OCI-LY1 (cell line): ENCODE data around the gene TOMM22.

Experiments
- H2AFZ ChIP-seq: fragments of 200-600 bp; sonication (generic), shearing (Covaris generic); 2 replicates; pipeline ENCODE4 v1.6.0; 2014; ENCODE audit warnings: antibody characterized with exemption, mild to moderate bottlenecking, low read length
- H3F3A ChIP-seq: fragments of 200-600 bp; sonication (generic), shearing (Covaris generic); 2 replicates; pipeline ENCODE4 v1.6.0; 2014; ENCODE audit warnings: mild to moderate bottlenecking, antibody characterized with exemption, low read length, moderate library complexity; ENCODE audit not compliant: insufficient read depth
- H3K27ac ChIP-seq: fragments of 200-600 bp; sonication (generic); 2 replicates; pipeline ENCODE4 v1.5.1; 2014; ENCODE audit warnings: low read length, mixed run types, mild to moderate bottlenecking, low read depth; ENCODE audit not compliant: poor library complexity, severe bottlenecking
- H3K27me3 ChIP-seq: fragments of 200-600 bp; sonication (generic); 2 replicates; pipeline ENCODE4 v1.6.0; 2014; ENCODE audit warnings: antibody characterized with exemption, mild to moderate bottlenecking, low read length, moderate library complexity; ENCODE audit not compliant: insufficient read depth
- H3K36me3 ChIP-seq: fragments of 200-600 bp; sonication (generic); 2 replicates; pipeline ENCODE4 v1.6.1; 2014; ENCODE audit warnings: mild to moderate bottlenecking, antibody characterized with exemption, low read length, moderate library complexity, mixed read lengths; ENCODE audit not compliant: insufficient read depth
- H3K4me1 ChIP-seq: fragments of 200-600 bp; sonication (generic); 2 replicates; pipeline ENCODE4 v1.5.1; 2014; ENCODE audit warnings: mild to moderate bottlenecking, low read length, moderate library complexity; ENCODE audit not compliant: insufficient read depth, severe bottlenecking
- H3K4me2 ChIP-seq: fragments of 200-600 bp; sonication (generic), shearing (Covaris generic); 2 replicates; pipeline ENCODE4 v1.6.1; 2014; ENCODE audit warnings: low read length
- H3K4me3 ChIP-seq: fragments of 200-600 bp; sonication (generic); 2 replicates; pipeline ENCODE4 v1.5.1; 2014; ENCODE audit warnings: low read length, low read depth, mild to moderate bottlenecking, mixed read lengths; ENCODE audit not compliant: poor library complexity, severe bottlenecking
- H3K79me2 ChIP-seq: fragments of 200-600 bp; shearing (Covaris generic); 2 replicates; pipeline ENCODE4 v1.6.1; 2016; ENCODE audit warnings: mixed run types, low read length, mixed read lengths; ENCODE audit not compliant: insufficient read depth
- H3K9ac ChIP-seq: fragments of 200-600 bp; sonication (generic), shearing (Covaris generic); 2 replicates; pipeline ENCODE4 v1.6.1; 2014; ENCODE audit warnings: mild to moderate bottlenecking, low read length, mixed read lengths
- H3K9me2 ChIP-seq: fragments of 200-600 bp; sonication (generic), shearing (Covaris generic); 2 replicates; pipeline ENCODE4 v1.6.1; 2014; ENCODE audit warnings: low read depth, mild to moderate bottlenecking, low read length, mixed read lengths
- H3K9me3 ChIP-seq: fragments of 200-600 bp; shearing (Covaris generic); 2 replicates; pipeline ENCODE4 v1.6.1; 2014; ENCODE audit warnings: low read length, mixed read lengths
- H4K20me1 ChIP-seq: fragments of 200-600 bp; sonication (generic), shearing (Covaris generic); 2 replicates; pipeline ENCODE4 v1.6.0; 2016; ENCODE audit warnings: mild to moderate bottlenecking, low read length; ENCODE audit not compliant: insufficient read depth
- EZH2 ChIP-seq: fragments of 200-600 bp; sonication (generic), shearing (Covaris generic); IDR thresholded peaks from 2 replicates; pipeline ENCODE4 v1.8.0; 2017; ENCODE audit warnings: borderline replicate concordance, mixed run types, mild to moderate bottlenecking, antibody characterized with exemption, low read length, moderate library complexity, mixed read lengths
- TF ChIP-seq, protein P1 (sequence below): fragments of 200-600 bp; sonication (generic), shearing (Covaris generic); IDR thresholded peaks from 2 replicates; pipeline ENCODE4 v1.5.1; 2017; ENCODE audit warnings: mild to moderate bottlenecking, antibody characterized with exemption, low read length, moderate library complexity, mixed read lengths

TOMM22 gene

GRCh38 chr22:38713921-38714320 lies 32.2 kb downstream of the TOMM22 start:
- H3K27ac ChIP-seq, result no peak overlapping the region
- no peaks in the 10 kb centered on the region for H3K27me3 ChIP-seq
- H3K9me2 ChIP-seq, result no peaks in the 10 kb centered on the region
- H3K79me2 ChIP-seq, result peaks cover 48% of the 10 kb centered on the region
- H3K9ac ChIP-seq, result no peak overlapping the region
- no peak for TF ChIP-seq EZH2
- TF ChIP-seq, protein P1, sequence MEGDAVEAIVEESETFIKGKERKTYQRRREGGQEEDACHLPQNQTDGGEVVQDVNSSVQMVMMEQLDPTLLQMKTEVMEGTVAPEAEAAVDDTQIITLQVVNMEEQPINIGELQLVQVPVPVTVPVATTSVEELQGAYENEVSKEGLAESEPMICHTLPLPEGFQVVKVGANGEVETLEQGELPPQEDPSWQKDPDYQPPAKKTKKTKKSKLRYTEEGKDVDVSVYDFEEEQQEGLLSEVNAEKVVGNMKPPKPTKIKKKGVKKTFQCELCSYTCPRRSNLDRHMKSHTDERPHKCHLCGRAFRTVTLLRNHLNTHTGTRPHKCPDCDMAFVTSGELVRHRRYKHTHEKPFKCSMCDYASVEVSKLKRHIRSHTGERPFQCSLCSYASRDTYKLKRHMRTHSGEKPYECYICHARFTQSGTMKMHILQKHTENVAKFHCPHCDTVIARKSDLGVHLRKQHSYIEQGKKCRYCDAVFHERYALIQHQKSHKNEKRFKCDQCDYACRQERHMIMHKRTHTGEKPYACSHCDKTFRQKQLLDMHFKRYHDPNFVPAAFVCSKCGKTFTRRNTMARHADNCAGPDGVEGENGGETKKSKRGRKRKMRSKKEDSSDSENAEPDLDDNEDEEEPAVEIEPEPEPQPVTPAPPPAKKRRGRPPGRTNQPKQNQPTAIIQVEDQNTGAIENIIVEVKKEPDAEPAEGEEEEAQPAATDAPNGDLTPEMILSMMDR, result no peak
- H2AFZ ChIP-seq, result no peak overlapping the region
- H4K20me1 ChIP-seq, result 0 out of 2 replicates have a peak, but pooled peaks cover 2% of the 10 kb centered on the region
- no peak overlapping the region for H3K4me2 ChIP-seq
- no peak overlapping the region for H3K4me3 ChIP-seq
- peaks cover 65% of the 10 kb centered on the region; the same call in 1 of the 2 replicates for H3K36me3 ChIP-seq
- no peaks in the 10 kb centered on the region for H3K9me3 ChIP-seq
- no peaks in the 10 kb centered on the region for H3F3A ChIP-seq
- peaks cover 10% of the 10 kb centered on the region for H3K4me1 ChIP-seq

- no peaks in the 10 kb centered on the region for H3F3A ChIP-seq
- peaks cover 62% of the 10 kb centered on the region; the same call in 1 of the 2 replicates for H3K36me3 ChIP-seq
- H3K4me2 ChIP-seq, result no peak overlapping the region
- H3K4me1 ChIP-seq, result no peaks in the 10 kb centered on the region
- no peaks in the 10 kb centered on the region for H3K27me3 ChIP-seq
- 0 out of 2 replicates have a peak, but pooled peaks cover 2% of the 10 kb centered on the region for H4K20me1 ChIP-seq
- H2AFZ ChIP-seq, result no peak overlapping the region
- H3K9ac ChIP-seq, result no peak overlapping the region
- no peak overlapping the region for H3K27ac ChIP-seq
- H3K9me3 ChIP-seq, result no peaks in the 10 kb centered on the region
- H3K9me2 ChIP-seq, result no peaks in the 10 kb centered on the region
- TF ChIP-seq, protein P1, result no peak
- TF ChIP-seq EZH2, result no peak
- H3K4me3 ChIP-seq, result no peak overlapping the region
- H3K79me2 ChIP-seq, result peaks cover 37% of the 10 kb centered on the region
Measured at GRCh38 chr22:38715176-38715764, 33.5 kb downstream of the TOMM22 start.

GRCh38 chr22:38715852-38716251 lies 34.1 kb downstream of the TOMM22 start:
- no peak for TF ChIP-seq EZH2
- TF ChIP-seq, protein P1, result no peak
- H3K9me2 ChIP-seq, result no peaks in the 10 kb centered on the region
- H3K9me3 ChIP-seq, result no peaks in the 10 kb centered on the region
- H3K27ac ChIP-seq, result no peak overlapping the region
- no peak overlapping the region for H3K4me2 ChIP-seq
- H3K27me3 ChIP-seq, result no peaks in the 10 kb centered on the region
- H2AFZ ChIP-seq, result no peak overlapping the region
- H3K36me3 ChIP-seq, result peaks cover 61% of the 10 kb centered on the region; the same call in 1 of the 2 replicates
- H3K9ac ChIP-seq, result no peak overlapping the region
- no peaks in the 10 kb centered on the region for H3F3A ChIP-seq
- H3K79me2 ChIP-seq, result peaks cover 31% of the 10 kb centered on the region
- no peaks in the 10 kb centered on the region for H4K20me1 ChIP-seq
- H3K4me1 ChIP-seq, result no peaks in the 10 kb centered on the region
- H3K4me3 ChIP-seq, result no peak overlapping the region
